Dermis microvascular lymphatic vessel endothelial cell (primary cell): ENCODE data around the gene IKZF2. TPM values are rescaled to one million over a fixed set of nuclear protein-coding genes. Genes with fewer than 3 reads are reported as not detected.

Experiments
- DNase-seq, 2 donors: peaks; one replicate each; pipeline versions ENCODE4 v3.0.0 to v3.0.0-alpha.2; 2010; ENCODE audit warnings: low read depth in 2 of 2
- total RNA-seq: library from RNA; depleted of rRNA; stranded (reverse); fragments of >200 nt; gene quantifications from 2 replicates; pipeline ENCODE4 v1.2.1, GENCODE V29; 2014

Gene IKZF2
- total RNA-seq, 1 donor from 2014 or later: 0.51 TPM

GRCh38 chr2:213152888-213153287, 1.5 kb upstream of the IKZF2 start:
- DNase-seq: no peak

- peak; percentile 18 to 50 for DNase-seq
Observed at GRCh38 chr2:213152065-213152794, 818 bp upstream of the IKZF2 start.

GRCh38 chr2:213150315-213151097, 906 bp downstream of the IKZF2 start:
- DNase-seq: no peak

- no peak for DNase-seq
Observed at GRCh38 chr2:213149949-213150314, 1.5 kb downstream of the IKZF2 start.

- no peak for DNase-seq
Observed at GRCh38 chr2:213149294-213149875, 2.0 kb downstream of the IKZF2 start.

GRCh38 chr2:213148572-213149261, 2.7 kb downstream of the IKZF2 start:
- DNase-seq: no peak

- DNase-seq: no peak
Observed at GRCh38 chr2:213147538-213147937, 3.9 kb downstream of the IKZF2 start.

- DNase-seq: no peak
Observed at GRCh38 chr2:213145715-213146242, 5.6 kb downstream of the IKZF2 start.

GRCh38 chr2:213137064-213137463, 14.3 kb downstream of the IKZF2 start:
- DNase-seq: no peak

GRCh38 chr2:213129311-213129710, 22.1 kb downstream of the IKZF2 start:
- no peak for DNase-seq

- no peak for DNase-seq
Observed at GRCh38 chr2:213125646-213126347, 25.6 kb downstream of the IKZF2 start.

- DNase-seq: no peak
Observed at GRCh38 chr2:213122725-213123124, 28.7 kb downstream of the IKZF2 start.

GRCh38 chr2:213121690-213122089, 29.7 kb downstream of the IKZF2 start:
- DNase-seq: no peak

- DNase-seq: peak in 1 of 2 donors; percentile 0
Observed at GRCh38 chr2:213119061-213119809, 32.2 kb downstream of the IKZF2 start.

GRCh38 chr2:213108308-213108707, 43.1 kb downstream of the IKZF2 start:
- DNase-seq: no peak

- DNase-seq: no peak
Observed at GRCh38 chr2:213107728-213108127, 43.7 kb downstream of the IKZF2 start.

- no peak for DNase-seq
Observed at GRCh38 chr2:213105212-213105611, 46.2 kb downstream of the IKZF2 start.

GRCh38 chr2:213104903-213105202, 46.6 kb downstream of the IKZF2 start:
- no peak for DNase-seq

- no peak for DNase-seq
Observed at GRCh38 chr2:213104092-213104902, 47.1 kb downstream of the IKZF2 start.
